Inferior parietal cortex (tissue), 1 donor: ENCODE data around the gene PODNL1.

Experiments
- DNase-seq: peaks from one replicate; pipeline ENCODE4 v3.0.0-alpha.2; 2016; ENCODE audit errors: extremely low spot score

Gene PODNL1

DNA sequence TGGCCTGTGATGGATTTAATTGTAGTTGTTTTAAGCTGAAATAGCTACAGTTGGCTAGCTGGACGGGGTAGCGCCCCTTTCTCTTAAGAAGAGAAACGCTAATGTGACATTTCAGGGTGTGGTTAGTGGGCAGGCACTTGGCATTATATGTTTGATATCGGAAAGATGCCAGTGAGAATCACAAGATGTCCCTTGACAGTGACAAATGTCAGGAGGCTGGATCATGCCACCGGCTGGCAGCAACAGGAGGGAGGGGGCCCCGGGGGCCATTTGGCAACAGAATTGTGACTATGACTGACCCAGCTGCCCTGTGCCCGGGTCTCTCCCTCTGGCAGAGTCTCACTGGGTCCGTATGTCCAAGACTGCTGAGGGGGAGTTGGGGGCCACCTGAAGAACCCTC, 18.8 kb upstream of the PODNL1 start:
- DNase-seq, result no peak

DNA sequence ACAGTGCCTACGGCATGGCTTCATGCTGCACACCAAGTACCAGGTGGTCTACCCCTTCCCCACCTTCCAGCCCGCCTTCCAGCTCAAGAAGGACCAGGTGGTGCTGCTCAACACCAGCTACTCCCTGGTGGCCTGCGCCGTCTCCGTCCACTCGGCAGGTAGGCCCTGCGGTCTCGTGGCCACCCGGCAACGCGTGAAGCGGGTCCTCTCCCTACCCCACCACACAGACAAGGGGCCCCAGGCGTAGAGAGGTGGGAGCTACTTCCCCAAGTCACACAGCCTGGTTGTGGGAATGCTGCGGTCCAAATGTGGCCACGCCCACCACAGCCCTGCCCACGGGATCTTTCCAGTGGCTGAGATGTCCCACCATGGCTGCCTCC, 18.1 kb upstream of the PODNL1 start:
- no peak for DNase-seq

DNA sequence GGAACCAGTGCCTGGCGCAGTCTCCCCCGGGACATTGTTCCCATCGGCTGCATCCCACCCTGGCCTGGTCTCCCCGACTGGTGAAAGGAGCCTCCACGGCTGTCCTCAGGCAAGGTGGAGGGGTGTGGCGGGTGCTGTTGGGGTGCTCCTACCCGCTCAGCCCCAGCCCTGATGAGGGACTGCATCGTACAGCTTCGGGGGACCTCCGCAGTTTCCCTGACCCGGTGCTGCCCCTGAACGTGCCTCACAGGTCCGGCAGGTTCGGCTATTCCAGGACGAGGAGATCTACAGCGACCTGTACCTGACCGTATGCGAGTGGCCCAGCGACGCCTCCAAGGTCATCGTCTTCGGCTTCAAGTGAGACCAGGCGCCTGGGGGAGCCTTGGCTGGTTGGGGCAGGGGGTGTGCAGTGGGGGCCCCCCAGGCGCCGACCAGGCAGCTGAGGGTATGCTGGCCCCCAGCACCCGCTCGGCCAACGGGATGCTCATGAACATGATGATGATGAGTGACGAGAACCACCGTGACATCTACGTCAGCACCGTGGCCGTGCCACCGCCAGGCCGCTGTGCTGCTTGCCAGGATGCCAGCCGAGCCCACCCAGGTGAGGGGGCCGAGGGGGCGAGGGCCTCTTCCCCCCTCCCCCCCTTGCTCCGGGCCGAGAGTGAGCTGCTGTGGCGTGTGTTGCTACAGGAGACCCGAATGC, 17.6 kb upstream of the PODNL1 start:
- no peak for DNase-seq

DNA sequence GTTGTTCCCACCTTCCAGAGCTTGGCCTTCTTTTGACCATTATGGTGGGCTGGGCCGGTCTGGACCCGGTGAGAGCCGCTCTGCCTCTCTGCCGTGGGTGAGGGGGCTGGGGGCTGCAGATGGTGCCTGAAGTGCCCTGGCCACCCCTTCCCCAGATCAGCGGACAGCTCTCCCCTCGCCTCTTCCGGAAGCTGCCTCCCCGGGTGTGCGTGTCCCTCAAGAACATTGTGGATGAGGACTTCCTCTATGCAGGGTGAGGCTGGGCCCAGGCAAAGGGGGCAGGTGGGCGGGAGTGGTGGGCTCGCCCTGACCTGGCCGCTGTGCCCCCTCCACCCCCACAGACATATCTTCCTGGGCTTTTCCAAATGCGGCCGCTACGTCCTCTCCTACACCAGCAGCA, 16.0 kb upstream of the PODNL1 start:
- DNase-seq, result no peak

DNA sequence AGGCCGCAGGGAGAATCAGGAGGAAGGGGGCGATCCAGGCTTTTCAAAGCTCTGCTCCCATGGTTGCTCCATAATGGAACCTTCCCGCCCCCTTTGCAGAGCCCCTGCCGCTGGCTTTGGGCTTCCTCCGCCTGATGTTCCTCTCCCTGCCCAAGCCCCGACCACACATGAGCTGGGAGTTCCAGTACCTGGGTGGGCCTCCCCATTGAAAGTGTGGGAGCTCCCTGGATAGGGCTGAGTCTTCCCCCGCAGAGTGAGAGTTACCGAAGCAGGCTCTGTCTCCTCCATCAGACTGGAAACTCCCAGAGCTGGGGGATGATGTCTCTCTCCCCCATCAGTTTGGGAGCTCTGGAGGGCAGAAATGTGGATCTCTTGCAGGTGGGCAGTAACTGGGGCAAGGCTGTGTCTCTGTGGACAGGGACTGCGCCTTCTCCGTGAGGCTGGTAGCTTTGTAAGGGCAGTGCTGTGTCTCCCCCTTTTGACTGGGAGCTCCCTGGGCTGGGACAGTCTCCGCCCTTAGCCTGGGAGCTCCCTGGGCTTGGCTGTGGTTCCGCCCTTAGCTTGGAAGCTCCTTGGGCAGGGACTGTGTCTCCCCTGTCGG, 14.8 kb upstream of the PODNL1 start:
- no peak for DNase-seq

DNA sequence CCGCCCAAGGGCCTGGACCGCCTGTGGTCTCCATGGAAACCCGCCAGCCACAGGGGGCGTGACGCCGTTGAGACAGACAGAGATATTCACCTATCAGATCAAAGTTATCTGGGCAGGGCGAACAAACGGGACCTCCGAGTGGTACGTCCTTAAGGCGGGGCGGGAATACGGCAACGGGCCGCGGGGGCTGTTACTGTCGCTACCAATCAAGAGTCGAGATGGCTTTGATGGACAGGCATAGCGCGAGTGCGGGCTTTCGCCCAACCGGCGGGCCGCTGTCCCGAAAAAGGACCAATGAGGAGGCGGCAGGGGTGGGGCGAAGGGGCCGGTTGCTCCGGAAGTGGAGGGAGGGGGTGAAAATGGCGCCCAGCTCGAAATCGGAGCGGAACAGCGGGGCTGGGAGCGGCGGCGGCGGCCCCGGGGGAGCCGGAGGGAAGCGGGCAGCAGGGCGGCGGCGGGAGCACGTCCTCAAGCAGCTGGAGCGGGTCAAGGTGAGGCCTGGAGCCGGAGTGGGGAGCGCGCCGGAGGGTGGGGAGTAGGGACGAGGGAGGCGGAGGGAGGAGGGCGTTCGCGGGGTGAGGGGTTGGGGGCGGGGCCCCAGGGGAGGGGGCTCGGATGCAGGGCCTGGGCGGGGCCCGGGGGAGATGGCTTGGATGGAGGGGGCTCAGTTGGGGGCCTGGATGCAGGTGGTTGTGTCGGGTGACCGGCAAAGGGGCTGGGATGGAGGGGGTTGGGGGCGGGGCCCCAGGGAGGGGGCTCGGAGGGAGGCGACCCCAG, 14.1 kb upstream of the PODNL1 start, which contains the start of gene DCAF15:
DCAF15 (plus strand) TSS at position 356 of the 777 bp plus-strand sequence; CDS start at position 360, 4 bp downstream.
- DNase-seq, result peak; percentile 99

DNA sequence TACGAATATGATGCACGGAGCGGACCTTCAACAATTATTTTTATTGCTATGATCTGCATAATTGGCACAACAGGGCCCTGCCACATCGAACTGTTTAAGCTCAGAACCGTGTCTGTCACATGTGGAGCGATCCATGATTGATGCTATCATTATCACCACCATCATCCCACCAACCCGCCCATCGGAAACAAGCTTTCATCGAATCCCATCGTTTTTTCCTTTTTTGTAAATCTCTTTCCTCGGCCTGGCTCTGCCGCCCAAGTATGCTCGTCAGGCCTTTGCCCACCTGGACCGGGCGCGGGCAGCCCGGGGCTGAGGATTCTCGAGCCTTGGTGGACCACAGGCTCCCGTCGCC, 13.6 kb upstream of the PODNL1 start:
- DNase-seq, result no peak

DNA sequence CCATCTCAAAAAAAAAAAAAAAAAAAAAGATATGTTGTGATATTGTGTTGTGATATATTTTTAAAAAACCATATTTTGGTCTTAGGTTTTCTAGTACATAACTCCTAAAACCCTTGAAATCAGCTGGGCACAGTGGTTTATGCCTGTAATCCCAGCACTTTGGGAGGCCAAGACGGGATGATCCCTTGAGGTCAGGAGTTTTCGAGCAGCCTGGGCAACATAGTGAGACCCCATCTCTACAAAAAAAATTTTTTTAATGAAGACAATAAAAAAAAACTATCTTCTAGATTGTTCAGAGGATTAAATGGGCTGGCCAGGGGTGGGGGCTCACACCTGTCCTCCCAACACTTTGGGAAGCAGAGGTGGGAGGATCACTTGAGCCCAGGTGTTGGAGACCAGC, 12.8 kb upstream of the PODNL1 start:
- no peak for DNase-seq

DNA sequence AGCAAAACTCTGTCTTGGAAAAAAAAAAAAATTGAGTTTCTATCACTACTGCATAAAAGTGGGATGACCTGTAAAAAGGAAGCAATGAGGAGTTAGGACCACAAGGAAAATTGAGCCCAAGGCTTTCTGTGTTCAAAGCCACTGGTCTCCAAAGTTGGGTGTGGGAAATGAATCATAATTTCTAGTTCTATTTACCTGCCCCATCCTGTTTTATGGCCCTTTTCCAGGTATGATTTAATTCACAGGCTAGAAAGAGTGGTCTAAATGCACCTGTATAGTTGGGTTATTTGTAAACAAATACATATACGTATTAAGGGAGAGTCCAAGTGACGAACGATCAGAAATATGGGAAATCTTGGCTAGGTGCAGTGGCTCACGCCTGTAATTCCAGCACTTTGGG, 8.2 kb upstream of the PODNL1 start:
- DNase-seq, result no peak

DNA sequence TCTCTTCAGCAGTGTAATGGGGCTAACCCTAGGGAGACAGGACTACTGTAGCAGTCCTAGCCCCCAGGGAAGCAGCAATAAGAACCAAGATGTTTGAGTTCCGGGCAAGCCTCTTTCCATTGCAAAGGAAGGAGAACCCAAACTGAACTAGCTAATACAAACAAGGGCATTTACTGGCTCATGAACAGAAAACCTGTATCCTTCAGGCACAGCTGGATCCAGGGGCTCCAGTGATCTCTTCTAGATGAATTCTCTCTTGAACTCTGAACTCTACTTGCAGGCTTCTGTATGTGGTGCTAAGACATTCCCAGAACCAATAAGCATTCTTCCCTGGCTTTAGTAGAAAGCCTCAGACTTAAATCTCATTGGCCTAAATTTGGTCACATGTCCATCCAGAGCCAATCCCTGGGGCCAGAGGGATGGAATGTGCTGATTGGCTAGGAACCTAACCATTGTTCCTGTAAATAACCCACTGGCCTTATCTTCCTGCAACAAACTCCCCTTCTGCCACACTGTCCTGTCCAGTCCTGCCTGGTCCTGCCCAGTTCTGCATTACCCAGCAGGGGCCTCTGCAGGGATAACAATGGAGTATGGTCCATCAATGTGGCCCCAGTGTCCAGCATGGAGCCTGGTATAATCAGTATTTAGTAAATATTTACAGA, 3.9 kb upstream of the PODNL1 start:
- no peak for DNase-seq

DNA sequence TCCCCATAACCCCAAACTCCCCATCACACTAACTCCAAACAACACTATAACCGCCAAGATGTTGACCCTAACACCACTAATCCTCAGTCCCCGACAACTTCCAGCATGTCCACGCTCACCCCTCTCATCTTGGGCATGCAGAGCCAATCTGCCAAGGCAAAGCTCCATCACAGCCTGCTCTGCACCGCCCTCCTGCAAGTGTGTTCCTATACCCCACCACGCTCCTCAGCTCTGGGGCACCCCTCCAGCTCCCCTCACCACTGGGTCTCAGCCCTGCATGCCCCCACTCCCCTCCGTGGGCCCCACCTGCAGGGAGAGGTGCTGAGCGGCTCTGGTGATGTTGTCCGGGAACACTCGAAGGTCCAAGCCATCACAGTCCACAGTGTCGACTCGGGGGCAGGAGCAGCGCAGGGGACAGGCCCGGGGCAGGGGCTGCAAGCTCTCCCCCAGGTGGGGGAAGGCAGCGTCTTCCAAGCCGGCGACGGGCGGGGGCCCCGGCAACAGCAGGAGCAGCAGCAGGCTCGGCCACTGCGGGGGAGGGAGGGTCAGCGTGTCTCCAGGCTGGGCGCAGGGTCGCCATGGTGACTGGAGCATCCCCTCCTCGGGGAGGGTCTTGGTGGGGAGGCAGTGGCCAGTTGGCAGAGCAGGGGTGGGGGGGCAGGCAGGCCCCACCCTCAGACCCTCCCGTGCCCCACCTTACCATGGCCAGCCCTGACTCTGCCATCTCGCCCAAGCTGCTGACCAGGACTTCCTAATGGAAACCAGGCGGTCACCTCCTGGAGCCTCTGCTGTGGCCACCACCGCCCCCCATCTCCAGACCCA, 527 bp downstream of the PODNL1 start:
- DNase-seq, result no peak

DNA sequence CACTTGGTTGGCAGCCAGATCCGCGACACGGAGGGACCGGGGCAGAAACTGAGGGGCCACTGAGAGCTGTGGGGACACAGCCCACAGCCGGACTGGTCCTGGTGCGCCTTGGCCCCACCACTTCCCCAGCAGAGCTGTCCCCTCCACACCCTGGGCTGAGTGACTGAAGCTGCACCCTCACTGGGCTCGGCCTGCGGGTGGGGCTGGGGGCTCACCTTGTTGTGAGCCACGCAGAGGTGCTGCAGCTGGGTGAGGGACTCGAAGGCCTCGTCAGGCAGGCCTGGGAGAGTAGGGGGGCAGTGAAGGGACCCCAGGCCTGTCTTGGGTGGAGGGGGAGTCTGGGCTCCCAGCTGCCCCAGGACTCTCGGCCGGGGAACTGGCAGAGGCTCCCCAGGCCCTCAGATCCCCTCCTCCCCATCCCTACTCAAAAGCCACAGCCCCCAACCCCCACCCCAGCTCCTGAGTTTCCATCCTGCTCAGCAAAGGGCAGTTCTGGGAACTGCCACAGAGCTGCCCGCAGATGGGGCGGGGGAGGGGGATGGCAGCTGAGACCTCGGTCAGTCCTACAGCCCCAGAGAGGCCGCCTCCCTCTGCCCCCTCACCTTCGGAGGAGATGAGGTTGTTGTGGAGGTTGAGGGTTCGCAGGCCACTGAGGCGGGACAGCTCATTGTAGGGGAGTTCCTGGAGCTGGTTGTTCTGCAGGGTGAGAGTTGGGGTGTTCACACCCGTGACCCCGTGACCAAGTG, 2.3 kb downstream of the PODNL1 start:
- DNase-seq, result no peak

DNA sequence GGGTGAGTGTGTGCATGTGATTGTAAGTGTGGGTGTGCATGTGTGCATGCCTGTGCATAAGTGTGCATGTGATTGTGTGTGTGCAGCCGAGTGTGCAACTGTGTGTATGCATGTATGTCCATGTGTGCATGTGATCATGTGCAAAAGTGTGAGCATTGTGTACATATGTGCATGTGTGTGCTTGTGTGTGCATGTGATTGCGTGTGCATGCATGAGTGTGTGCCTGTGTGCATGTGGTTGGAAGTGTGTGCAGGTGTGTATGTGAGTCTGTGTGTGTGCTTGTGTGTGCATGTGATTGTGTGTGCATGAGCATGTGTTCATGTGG, 3.5 kb downstream of the PODNL1 start:
- DNase-seq, result no peak

DNA sequence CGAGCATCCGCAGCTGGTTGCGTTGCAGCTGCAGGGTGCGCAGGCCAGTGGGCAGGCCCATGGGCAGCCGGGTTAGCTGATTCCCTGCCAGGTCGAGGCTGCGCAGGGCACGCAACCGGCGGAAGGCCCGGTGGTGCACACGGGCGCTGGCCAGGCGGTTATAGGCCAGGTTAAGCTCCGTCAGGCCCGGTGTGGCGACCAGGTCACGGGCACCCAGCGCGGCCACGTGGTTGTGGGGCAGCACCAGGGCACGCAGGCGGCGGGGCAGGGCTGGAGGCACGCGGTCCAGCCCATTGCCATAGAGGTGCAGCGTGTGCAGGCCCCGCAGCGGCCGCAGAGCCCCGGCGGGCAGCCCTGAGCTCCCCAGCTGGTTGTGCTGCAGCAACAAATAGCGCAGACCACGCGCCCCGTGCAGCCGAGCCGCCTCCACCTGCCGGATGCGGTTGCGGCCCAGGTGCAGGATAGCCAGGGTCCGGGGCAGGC, 5.3 kb downstream of the PODNL1 start:
- no peak for DNase-seq

DNA sequence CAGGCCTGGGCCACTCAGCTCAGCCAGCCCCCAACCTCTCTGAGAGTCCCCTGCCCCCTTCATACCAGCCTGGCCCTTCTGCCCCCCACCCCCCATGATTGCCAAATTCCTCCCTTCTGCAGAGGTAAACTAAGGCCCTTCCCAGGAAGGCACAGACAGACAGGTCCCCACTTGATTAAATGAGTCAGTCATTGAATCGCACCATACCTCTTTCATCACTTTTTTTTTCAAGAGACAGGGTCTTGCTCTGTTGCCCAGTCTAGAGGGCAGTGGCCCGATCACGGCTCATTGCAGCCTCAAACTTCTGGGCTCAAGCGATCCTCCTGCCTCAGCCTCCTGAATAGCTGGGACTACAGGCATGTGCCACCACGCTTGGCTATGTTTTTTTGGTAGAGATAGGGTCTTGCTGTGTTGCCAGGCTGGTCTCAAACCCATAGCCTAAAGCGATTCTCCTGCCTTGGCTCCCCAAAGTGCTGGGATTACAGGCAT, 6.0 kb downstream of the PODNL1 start:
- DNase-seq, result no peak

DNA sequence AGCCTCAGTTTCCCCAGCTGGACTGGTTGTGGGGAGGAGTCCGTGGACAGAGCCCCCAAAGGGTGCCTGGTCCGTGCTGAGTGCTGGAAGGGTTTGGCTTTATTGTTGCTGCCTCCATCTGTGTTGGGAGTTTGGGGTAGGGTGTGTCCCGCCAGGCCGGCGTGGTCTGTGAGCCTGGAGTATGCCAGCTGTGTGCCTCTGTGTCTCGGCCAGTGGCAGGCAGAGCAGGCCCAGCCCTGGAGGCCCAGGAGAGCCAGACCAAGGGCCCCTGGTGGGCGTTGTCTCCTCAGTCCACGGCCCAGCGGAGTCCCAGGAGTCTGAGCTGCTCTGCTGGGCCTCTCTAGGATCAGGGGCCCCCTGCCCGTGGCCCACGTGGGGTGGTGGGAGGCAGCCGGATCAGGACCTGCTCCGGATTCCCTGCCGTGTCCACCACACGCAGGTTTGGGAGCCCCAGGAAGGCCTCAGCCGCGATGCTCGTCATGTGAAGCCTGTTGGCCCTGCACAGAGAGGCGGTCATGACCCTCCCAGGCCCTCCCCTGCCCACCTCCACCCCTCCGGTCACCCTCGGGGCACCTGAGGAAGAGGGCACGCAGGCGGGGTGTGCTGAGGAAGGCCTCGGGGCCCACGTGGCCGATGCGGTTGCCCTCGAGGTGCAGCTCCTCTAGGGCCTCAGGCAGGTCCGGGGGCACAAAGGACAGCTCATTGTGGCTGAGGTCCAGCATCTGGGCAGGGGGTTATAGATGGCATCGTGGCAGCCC, 6.6 kb downstream of the PODNL1 start:
- DNase-seq, result no peak

DNA sequence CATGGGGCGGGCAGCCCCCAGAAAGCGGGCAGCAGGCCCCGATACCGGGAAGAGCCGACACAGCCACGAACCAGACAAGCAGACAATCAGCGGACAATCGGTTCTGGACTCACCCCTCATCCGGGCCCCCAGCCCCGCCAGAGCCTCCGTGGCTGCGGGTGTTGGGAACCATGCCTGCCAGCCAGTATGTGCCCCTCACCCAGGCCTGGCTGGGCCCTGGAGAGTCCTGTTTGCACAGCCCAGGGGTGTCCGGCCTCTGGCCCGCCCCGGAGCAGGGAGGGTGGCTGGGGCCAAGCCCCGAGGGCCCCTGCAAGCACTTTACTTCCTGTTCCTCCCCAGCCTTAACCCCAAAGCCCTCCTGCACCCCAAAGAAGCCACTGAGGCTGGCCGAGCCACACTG, 7.8 kb downstream of the PODNL1 start:
- DNase-seq, result no peak

DNA sequence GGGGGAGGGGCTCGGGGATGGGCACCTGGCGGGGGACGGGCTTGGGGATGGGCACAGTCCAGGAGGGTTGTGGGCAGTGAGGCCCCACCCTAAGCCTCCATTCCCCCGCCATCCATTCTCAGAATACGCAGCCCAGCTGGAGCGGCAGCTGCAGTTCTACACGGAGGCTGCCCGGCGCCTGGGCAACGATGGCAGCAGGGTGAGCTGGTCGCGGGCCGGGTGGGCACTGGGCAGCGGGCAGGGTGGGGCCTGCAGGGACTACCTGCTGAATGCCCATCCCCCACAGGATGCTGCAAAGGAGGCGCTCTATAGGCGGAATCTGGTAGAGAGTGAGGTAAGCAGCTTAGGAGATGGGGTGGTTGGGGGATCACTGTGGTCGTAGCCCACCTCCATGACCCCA, 8.3 kb downstream of the PODNL1 start:
- DNase-seq, result no peak

DNA sequence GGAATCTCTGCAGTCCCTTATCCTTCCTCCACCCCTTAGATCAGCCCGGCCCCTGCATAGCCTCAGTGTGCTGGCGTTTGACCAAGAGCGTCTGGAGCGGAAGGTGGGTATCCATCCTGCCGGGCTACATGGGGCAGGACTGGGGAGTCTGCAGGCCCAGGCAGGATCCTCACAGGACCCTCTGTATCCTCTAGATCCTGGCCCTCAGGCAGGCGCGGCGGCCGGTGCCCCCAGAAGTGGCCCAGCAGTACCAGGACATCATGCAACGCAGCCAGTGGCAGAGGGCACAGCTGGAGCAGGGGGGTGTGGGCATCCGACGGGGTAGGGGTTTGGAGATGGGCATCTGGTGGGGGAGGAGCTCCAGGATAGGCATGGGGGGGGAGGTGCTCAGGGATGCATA, 8.9 kb downstream of the PODNL1 start:
- DNase-seq, result no peak

DNA sequence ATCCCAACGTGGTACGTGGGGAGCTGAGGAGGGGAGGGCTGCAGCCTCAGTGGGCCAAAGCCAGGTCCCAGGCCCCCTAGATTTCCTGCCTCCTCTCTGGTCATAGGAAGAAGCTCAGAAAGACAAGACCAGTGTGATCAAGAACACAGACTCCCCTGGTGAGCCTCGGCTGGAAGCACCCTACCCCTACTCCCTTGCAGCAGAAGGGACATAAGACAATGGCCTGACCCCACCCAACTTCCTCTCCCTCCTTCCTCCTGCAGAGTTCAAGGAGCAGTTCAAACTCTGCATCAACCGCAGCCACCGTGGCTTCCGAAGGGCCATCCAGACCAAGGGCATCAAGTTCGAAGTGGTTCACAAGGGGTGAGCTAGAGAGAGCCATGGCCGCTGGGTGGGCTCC, 11.5 kb downstream of the PODNL1 start:
- DNase-seq, result no peak
